WTC11 (cell line): Measurements from ENCODE around the gene LRMDA. TPM values are rescaled to one million over a fixed set of nuclear protein-coding genes. Genes with fewer than 3 reads are reported as not detected.

ENCODE experiments used
- ATAC-seq: fragments of 200-7000 bp; cut with Tn5 transposase; 2 replicates; pipeline ENCODE4 v1.10.0; 2021; ENCODE audit warnings: mild to moderate bottlenecking, moderate library complexity
- CTCF ChIA-PET: fragments of 300-600 bp; sonication (Branson Sonifier 250); formaldehyde crosslinking; loops from one replicate; lab custom pipeline; 2021; ENCODE audit warnings: antibody characterized with exemption; lab: Charles Lee
- POLR2A ChIA-PET: fragments of 350-600 bp; sonication (Branson Sonifier 250); formaldehyde crosslinking; loops from one replicate; lab custom pipeline; 2021; ENCODE audit warnings: antibody characterized with exemption; lab: Charles Lee
- DNase-seq: peaks from one replicate; pipeline ENCODE4 v3.0.0; 2021; ENCODE audit warnings: low spot score
- H3K27ac Mint-ChIP-seq: 2 replicates; pipeline ENCODE4 v1.8.0; 2021; ENCODE audit warnings: mixed read lengths
- H3K27me3 Mint-ChIP-seq: 2 replicates; pipeline ENCODE4 v1.8.0; 2021; ENCODE audit warnings: low read depth, mild to moderate bottlenecking, moderate library complexity, mixed read lengths
- H3K36me3 Mint-ChIP-seq: 2 replicates; pipeline ENCODE4 v1.8.0; 2021; ENCODE audit warnings: mixed read lengths
- H3K4me1 Mint-ChIP-seq: 2 replicates; pipeline ENCODE4 v1.8.0; 2022; ENCODE audit warnings: mixed read lengths
- H3K4me3 Mint-ChIP-seq: 2 replicates; pipeline ENCODE4 v1.8.0; 2021; ENCODE audit warnings: mild to moderate bottlenecking, moderate library complexity, mixed read lengths
- H3K9me3 Mint-ChIP-seq: 2 replicates; pipeline ENCODE4 v1.8.0; 2021; ENCODE audit warnings: mixed read lengths
- AFF4 ChIP-seq: sonication (generic); formaldehyde crosslinking; IDR thresholded peaks from 2 replicates; pipeline ENCODE4 v1.8.1; 2023; ENCODE audit warnings: mild to moderate bottlenecking, missing genetic modification reagents, borderline replicate concordance
- AR ChIP-seq: fragments of 250-450 bp; sonication (Bioruptor Pico); IDR thresholded peaks from 2 replicates; pipeline ENCODE4 v1.9.0; 2021; ENCODE audit warnings: mild to moderate bottlenecking
- ATF6 ChIP-seq: sonication (generic); formaldehyde crosslinking; IDR thresholded peaks from 2 replicates; pipeline ENCODE4 v1.8.1; 2023; ENCODE audit warnings: mild to moderate bottlenecking, missing genetic modification reagents
- CBFB ChIP-seq: sonication (generic); formaldehyde crosslinking; IDR thresholded peaks from 2 replicates; pipeline ENCODE4 v1.8.1; 2022; ENCODE audit warnings: mild to moderate bottlenecking, low read depth, missing genetic modification reagents
- ESRRA ChIP-seq: sonication (generic); formaldehyde crosslinking; IDR thresholded peaks from 2 replicates; pipeline ENCODE4 v1.8.1; 2022; ENCODE audit warnings: mild to moderate bottlenecking, missing genetic modification reagents, borderline replicate concordance
- IRF1 ChIP-seq: sonication (generic); formaldehyde crosslinking; IDR thresholded peaks from 2 replicates; pipeline ENCODE4 v1.8.0; 2023; ENCODE audit warnings: missing genetic modification reagents
- JAZF1 ChIP-seq: fragments of 250-450 bp; sonication (Bioruptor Pico); IDR thresholded peaks from 2 replicates; pipeline ENCODE4 v1.9.0; 2021; ENCODE audit warnings: moderate library complexity, mild to moderate bottlenecking, inconsistent platforms
- RELA ChIP-seq: sonication (generic); formaldehyde crosslinking; IDR thresholded peaks from 2 replicates; pipeline ENCODE4 v1.8.1; 2022; ENCODE audit warnings: missing genetic modification reagents, mild to moderate bottlenecking, borderline replicate concordance
- SP1 ChIP-seq: sonication (generic); formaldehyde crosslinking; conservative IDR thresholded peaks from 2 replicates; pipeline ENCODE4 v1.8.1; 2022; ENCODE audit warnings: missing genetic modification reagents
- TCF7 ChIP-seq: sonication (generic); formaldehyde crosslinking; IDR thresholded peaks from 2 replicates; pipeline ENCODE4 v1.8.0; 2022; ENCODE audit warnings: mild to moderate bottlenecking, low read depth, missing genetic modification reagents, moderate library complexity
- ZNF121 ChIP-seq: sonication (generic); formaldehyde crosslinking; IDR thresholded peaks from 2 replicates; pipeline ENCODE4 v1.8.0; 2023; ENCODE audit warnings: missing genetic modification reagents
- total RNA-seq: library from RNA; stranded (reverse); gene quantifications from 3 replicates; pipeline ENCODE4 v1.2.3, GENCODE V29; 2021
- TF ChIP-seq, protein P1 (sequence below): fragments of 250-450 bp; sonication (Bioruptor Pico); IDR thresholded peaks from 2 replicates; pipeline ENCODE4 v2.1.2; 2022; ENCODE audit warnings: mild to moderate bottlenecking, moderate library complexity
- TF ChIP-seq, protein P2 (sequence below): sonication (generic); formaldehyde crosslinking; conservative IDR thresholded peaks from 2 replicates; pipeline ENCODE4 v1.8.1; 2023; ENCODE audit warnings: mild to moderate bottlenecking, low read depth, missing genetic modification reagents, moderate library complexity
- TF ChIP-seq, protein P3 (sequence below): sonication (generic); formaldehyde crosslinking; IDR thresholded peaks from 2 replicates; pipeline ENCODE4 v1.8.0; 2023; ENCODE audit warnings: mild to moderate bottlenecking, missing genetic modification reagents

Gene LRMDA
- total RNA-seq, 1 experiment from 2014 or later, result 0.92 TPM

GRCh38 chr10:76178532-76179292 is 747.3 kb downstream of the LRMDA start (continued):
- TF ChIP-seq AFF4 (CRISPR knock-in tag) (no peak), AR (CRISPR knock-in tag) (no peak)
- TF ChIP-seq, protein P1, sequence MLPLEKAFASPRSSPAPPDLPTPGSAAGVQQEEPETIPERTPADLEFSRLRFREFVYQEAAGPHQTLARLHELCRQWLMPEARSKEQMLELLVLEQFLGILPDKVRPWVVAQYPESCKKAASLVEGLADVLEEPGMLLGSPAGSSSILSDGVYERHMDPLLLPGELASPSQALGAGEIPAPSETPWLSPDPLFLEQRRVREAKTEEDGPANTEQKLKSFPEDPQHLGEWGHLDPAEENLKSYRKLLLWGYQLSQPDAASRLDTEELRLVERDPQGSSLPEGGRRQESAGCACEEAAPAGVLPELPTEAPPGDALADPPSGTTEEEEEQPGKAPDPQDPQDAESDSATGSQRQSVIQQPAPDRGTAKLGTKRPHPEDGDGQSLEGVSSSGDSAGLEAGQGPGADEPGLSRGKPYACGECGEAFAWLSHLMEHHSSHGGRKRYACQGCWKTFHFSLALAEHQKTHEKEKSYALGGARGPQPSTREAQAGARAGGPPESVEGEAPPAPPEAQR (CRISPR knock-in tag), result no peak

DNA sequence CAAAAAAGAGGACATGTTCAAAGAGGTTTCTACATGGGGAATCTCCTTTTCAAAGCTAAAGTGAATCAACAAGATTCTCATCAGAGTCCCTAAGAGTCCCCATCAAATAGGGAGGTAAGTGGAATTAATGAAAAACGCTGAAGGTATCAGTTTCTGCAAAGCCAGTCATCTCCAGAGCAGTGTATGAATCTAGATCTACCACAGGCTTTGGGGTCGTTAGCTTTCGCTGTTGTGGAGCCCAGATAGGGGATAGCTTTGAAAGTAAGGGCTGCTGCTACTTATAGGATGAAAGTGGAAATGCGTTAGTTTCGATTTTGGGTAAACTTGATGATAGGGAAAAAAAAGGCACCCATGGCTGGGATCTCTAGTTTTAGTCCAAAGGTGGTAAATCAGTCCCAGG is 748.4 kb downstream of the LRMDA start:
- Mint-ChIP-seq H3K9me3 (peaks cover 8% of the 10 kb centered on the region), H3K4me3 (no peak overlapping the region), H3K27me3 (peaks cover 21% of the 10 kb centered on the region), H3K4me1 (peaks cover 24% of the 10 kb centered on the region), H3K36me3 (no peaks in the 10 kb centered on the region), H3K27ac (no peak overlapping the region)
- TF ChIP-seq IRF1 (CRISPR knock-in tag), result no peak
- no peak for TF ChIP-seq SP1 (CRISPR knock-in tag)
- TF ChIP-seq TCF7 (CRISPR knock-in tag), result no peak
- TF ChIP-seq RELA (CRISPR knock-in tag), result no peak
- no peak for TF ChIP-seq ATF6 (CRISPR knock-in tag)
- no peak for TF ChIP-seq CBFB
- TF ChIP-seq ZNF121 (CRISPR knock-in tag), result no peak
- ATAC-seq (no peak), DNase-seq (no peak)
- ChIA-PET CTCF (no interaction called here), POLR2A (no interaction called here)

GRCh38 chr10:76184647-76185046 is 753.2 kb downstream of the LRMDA start:
- Mint-ChIP-seq H3K27ac (no peak overlapping the region), H3K4me3 (no peak overlapping the region), H3K27me3 (peaks cover 16% of the 10 kb centered on the region), H3K9me3 (peaks cover 4% of the 10 kb centered on the region), H3K4me1 (peaks cover 13% of the 10 kb centered on the region), H3K36me3 (no peaks in the 10 kb centered on the region)
- ATAC-seq (no peak), DNase-seq (no peak)
- POLR2A ChIA-PET, result no interaction called here
- CTCF ChIA-PET, result interaction anchor here (0.6 kb wide), 1 partner anchor 591 kb away, joined by 3 read pairs; no protein-coding TSS in a partner anchor
- TF ChIP-seq, protein P2, sequence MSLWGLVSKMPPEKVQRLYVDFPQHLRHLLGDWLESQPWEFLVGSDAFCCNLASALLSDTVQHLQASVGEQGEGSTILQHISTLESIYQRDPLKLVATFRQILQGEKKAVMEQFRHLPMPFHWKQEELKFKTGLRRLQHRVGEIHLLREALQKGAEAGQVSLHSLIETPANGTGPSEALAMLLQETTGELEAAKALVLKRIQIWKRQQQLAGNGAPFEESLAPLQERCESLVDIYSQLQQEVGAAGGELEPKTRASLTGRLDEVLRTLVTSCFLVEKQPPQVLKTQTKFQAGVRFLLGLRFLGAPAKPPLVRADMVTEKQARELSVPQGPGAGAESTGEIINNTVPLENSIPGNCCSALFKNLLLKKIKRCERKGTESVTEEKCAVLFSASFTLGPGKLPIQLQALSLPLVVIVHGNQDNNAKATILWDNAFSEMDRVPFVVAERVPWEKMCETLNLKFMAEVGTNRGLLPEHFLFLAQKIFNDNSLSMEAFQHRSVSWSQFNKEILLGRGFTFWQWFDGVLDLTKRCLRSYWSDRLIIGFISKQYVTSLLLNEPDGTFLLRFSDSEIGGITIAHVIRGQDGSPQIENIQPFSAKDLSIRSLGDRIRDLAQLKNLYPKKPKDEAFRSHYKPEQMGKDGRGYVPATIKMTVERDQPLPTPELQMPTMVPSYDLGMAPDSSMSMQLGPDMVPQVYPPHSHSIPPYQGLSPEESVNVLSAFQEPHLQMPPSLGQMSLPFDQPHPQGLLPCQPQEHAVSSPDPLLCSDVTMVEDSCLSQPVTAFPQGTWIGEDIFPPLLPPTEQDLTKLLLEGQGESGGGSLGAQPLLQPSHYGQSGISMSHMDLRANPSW (CRISPR knock-in tag), result no peak
- TF ChIP-seq JAZF1 (CRISPR knock-in tag) (no peak), ESRRA (CRISPR knock-in tag) (no peak)
- TF ChIP-seq, protein P3, sequence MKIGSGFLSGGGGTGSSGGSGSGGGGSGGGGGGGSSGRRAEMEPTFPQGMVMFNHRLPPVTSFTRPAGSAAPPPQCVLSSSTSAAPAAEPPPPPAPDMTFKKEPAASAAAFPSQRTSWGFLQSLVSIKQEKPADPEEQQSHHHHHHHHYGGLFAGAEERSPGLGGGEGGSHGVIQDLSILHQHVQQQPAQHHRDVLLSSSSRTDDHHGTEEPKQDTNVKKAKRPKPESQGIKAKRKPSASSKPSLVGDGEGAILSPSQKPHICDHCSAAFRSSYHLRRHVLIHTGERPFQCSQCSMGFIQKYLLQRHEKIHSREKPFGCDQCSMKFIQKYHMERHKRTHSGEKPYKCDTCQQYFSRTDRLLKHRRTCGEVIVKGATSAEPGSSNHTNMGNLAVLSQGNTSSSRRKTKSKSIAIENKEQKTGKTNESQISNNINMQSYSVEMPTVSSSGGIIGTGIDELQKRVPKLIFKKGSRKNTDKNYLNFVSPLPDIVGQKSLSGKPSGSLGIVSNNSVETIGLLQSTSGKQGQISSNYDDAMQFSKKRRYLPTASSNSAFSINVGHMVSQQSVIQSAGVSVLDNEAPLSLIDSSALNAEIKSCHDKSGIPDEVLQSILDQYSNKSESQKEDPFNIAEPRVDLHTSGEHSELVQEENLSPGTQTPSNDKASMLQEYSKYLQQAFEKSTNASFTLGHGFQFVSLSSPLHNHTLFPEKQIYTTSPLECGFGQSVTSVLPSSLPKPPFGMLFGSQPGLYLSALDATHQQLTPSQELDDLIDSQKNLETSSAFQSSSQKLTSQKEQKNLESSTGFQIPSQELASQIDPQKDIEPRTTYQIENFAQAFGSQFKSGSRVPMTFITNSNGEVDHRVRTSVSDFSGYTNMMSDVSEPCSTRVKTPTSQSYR, result no peak
